ENCODE data around the gene PRR14L.

Gene PRR14L

DNA sequence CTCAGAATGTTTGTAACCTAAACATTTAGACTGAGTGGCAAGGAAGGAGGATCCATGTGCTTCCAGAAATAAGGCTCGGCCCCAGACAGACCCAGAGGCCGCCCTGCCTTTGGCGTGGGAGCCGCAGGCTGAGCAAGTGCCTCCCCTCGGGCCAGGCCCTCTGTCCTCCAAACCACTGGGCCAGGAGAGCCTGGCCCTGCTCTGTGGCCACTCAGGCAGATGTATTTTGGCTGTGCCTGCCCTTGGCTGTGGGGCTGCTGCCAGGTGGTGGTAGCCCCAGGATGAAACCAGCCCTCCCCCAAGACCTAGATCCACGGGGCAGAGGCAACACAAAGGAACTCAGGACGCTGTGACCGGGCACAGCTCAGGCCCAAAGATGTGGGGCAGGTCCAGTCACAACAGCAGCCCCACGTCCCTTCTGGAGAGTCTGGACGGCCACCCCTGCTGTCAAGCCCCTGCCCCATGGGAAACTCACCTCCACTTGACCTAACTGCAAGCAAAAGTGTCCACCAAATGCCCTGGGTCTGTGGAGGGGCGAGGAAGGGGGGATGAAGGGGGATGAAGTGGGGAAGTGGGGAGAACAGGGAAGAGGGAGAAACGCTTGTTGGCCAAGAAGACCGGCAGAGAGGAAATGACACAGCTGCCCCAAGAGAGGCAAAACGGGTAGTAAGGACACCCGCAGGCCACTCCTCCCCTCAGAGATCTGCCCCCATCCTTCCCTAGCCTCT is 111.9 kb downstream of the PRR14L start:
- DNase-seq, result no peak

DNA sequence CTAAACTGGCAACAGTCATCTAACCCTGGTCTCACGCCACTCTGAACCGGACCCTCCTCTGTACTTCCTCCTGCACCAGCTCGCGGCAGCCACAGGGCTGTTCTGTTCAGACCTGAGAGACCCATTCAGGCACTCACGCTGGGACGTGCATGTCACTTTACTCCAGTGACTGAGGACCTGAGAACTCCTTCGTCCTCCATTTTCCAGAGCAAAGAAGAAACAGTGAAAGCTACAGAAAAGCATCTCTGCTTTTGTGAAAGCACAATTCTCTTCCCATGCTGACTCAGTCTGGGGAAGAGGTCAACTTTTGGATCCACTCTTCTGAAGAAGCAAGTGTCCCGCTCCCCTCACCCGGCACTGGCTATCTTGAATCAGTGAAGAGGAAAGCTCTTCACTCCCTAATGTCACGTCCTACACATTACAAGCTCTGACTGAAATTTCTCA is 112.5 kb downstream of the PRR14L start:
- no peak for DNase-seq

- DNase-seq, result no peak
These were observed 114.2 kb downstream of the PRR14L start for GRCh38 chr22:31635638-31636306.

DNA sequence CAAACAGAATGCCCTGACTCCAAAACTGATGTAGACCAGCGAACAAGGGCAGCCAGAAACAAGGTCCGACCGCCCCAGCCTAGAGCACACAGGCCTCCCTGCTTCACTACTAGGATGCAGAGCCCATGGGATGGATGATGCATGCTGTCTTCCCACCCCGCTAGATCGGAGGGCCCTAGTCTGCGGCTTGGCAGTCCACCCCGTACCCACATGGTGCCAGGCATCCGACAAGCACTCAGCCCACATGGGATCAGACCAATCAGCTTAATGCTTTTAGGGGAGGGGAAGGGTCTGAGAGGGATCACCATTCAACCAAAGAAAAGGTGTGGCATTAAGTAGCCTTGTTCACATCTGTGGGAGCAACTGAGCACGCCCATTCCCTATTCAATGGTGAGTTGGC is 118.5 kb downstream of the PRR14L start:
- no peak for DNase-seq
